Measurements from ENCODE around the gene CPED1. TPM values are rescaled to one million over a fixed set of nuclear protein-coding genes. Genes with fewer than 3 reads are reported as not detected.
A peak's percentile ranks its signal among the peaks of the same experiment; 100 is the strongest.

CPED1 gene
- total RNA-seq, 1 donor from 2014 or later = not detected

GRCh38 chr7:121329191-121330052, 340.9 kb downstream of the CPED1 start:
- DNase-seq (ENCODE audit: low spot score) = peak; percentile 79
- H3F3A ChIP-seq (ENCODE audit: low read depth) = peaks cover 18% of the 10 kb centered on the region
- peaks cover 11% of the 10 kb centered on the region for H3K9me3 Mint-ChIP-seq
- no peaks in the 10 kb centered on the region for H3K9me3 ChIP-seq (ENCODE audit: low read depth)
- peaks cover 5% of the 10 kb centered on the region for H3K4me1 ChIP-seq
- H3K36me3 Mint-ChIP-seq = no peaks in the 10 kb centered on the region
- H3K27ac ChIP-seq = no peak overlapping the region
- TF ChIP-seq EZH2phosphoT487 (IDR thresholded peaks at IDR 0.05) = peak; percentile 52
- peak; percentile 74 for TF ChIP-seq EZH2 (IDR thresholded peaks at IDR 0.05)
- peak; percentile 33 for TF ChIP-seq CTCF (IDR thresholded peaks at IDR 0.05)
- H3K27me3 Mint-ChIP-seq (ENCODE audit: insufficient read depth, low read depth) = peaks cover 39% of the 10 kb centered on the region
- H3K4me1 Mint-ChIP-seq = peaks cover 16% of the 10 kb centered on the region
- H3K4me3 ChIP-seq = peak overlapping the region; percentile 50
- H4K20me1 ChIP-seq (ENCODE audit: low read depth) = no peaks in the 10 kb centered on the region
- no peaks in the 10 kb centered on the region for H3K36me3 ChIP-seq
- H3K27ac Mint-ChIP-seq = no peak overlapping the region
- H3K4me2 ChIP-seq = peak overlapping the region; percentile 82
- H3K9ac ChIP-seq = no peak overlapping the region
- H3K27me3 ChIP-seq = peaks cover 67% of the 10 kb centered on the region
- H3K79me2 ChIP-seq (ENCODE audit: low read depth) = no peaks in the 10 kb centered on the region
- peak overlapping the region; percentile 86 for H3K4me3 Mint-ChIP-seq
- H2AFZ ChIP-seq (replicated peaks) = peak overlapping the region; percentile 2

GRCh38 chr7:121330053-121330833, 341.7 kb downstream of the CPED1 start:
- Mint-ChIP-seq H3K27ac (no peak overlapping the region), H3K27me3 (ENCODE audit: insufficient read depth, low read depth) (peaks cover 39% of the 10 kb centered on the region), H3K36me3 (no peaks in the 10 kb centered on the region), H3K4me1 (peaks cover 16% of the 10 kb centered on the region), H3K9me3 (peaks cover 11% of the 10 kb centered on the region), H3K4me3 (peak overlapping the region; percentile 86)
- Histone ChIP-seq H3K4me3 (peak overlapping the region; percentile 50), H3F3A (ENCODE audit: low read depth) (peaks cover 18% of the 10 kb centered on the region), H3K4me2 (peak overlapping the region; percentile 82), H3K4me1 (peaks cover 5% of the 10 kb centered on the region), H3K9ac (no peak overlapping the region), H2AFZ (replicated peaks) (peak overlapping the region; percentile 2), H3K27ac (no peak overlapping the region), H3K36me3 (no peaks in the 10 kb centered on the region), H3K79me2 (ENCODE audit: low read depth) (no peaks in the 10 kb centered on the region), H3K27me3 (peaks cover 67% of the 10 kb centered on the region), H3K9me3 (ENCODE audit: low read depth) (no peaks in the 10 kb centered on the region), H4K20me1 (ENCODE audit: low read depth) (no peaks in the 10 kb centered on the region)
- no peak for TF ChIP-seq EZH2phosphoT487 (IDR thresholded peaks at IDR 0.05)
- peak; percentile 11 for TF ChIP-seq CTCF (IDR thresholded peaks at IDR 0.05)
- peak; percentile 67 for TF ChIP-seq EZH2 (IDR thresholded peaks at IDR 0.05)
- peak; percentile 81 for DNase-seq (ENCODE audit: low spot score)

- peak overlapping the region; percentile 82 for H3K4me2 ChIP-seq
- peaks cover 67% of the 10 kb centered on the region for H3K27me3 ChIP-seq
- H4K20me1 ChIP-seq (ENCODE audit: low read depth) = no peaks in the 10 kb centered on the region
- Mint-ChIP-seq H3K27ac (no peak overlapping the region), H3K4me1 (peaks cover 16% of the 10 kb centered on the region), H3K4me3 (peak overlapping the region; percentile 1), H3K9me3 (peaks cover 11% of the 10 kb centered on the region), H3K36me3 (no peaks in the 10 kb centered on the region), H3K27me3 (ENCODE audit: insufficient read depth, low read depth) (peaks cover 39% of the 10 kb centered on the region)
- H2AFZ ChIP-seq (replicated peaks) = no peak overlapping the region
- H3K36me3 ChIP-seq = no peaks in the 10 kb centered on the region
- no peak overlapping the region for H3K4me3 ChIP-seq
- peaks cover 18% of the 10 kb centered on the region for H3F3A ChIP-seq (ENCODE audit: low read depth)
- no peak for TF ChIP-seq EZH2phosphoT487 (IDR thresholded peaks at IDR 0.05)
- no peak for TF ChIP-seq EZH2 (IDR thresholded peaks at IDR 0.05)
- TF ChIP-seq CTCF (IDR thresholded peaks at IDR 0.05) = no peak
- H3K9me3 ChIP-seq (ENCODE audit: low read depth) = no peaks in the 10 kb centered on the region
- H3K79me2 ChIP-seq (ENCODE audit: low read depth) = no peaks in the 10 kb centered on the region
- DNase-seq (ENCODE audit: low spot score) = no peak
- peaks cover 5% of the 10 kb centered on the region for H3K4me1 ChIP-seq
- no peak overlapping the region for H3K9ac ChIP-seq
- no peak overlapping the region for H3K27ac ChIP-seq
Observed at GRCh38 chr7:121331048-121331447, 342.5 kb downstream of the CPED1 start.
